Measurements from ENCODE around the gene STK35.

STK35 gene

GRCh38 chr20:2156666-2157624, 55.3 kb downstream of the STK35 start:
- TF ChIP-seq CTCF (IDR thresholded peaks at IDR 0.05; ENCODE audit: insufficient read depth, low read depth, low read length, missing control alignments): no peak
- H3K4me3 ChIP-seq (ENCODE audit: low read length): no peak overlapping the region
- peak; percentile 57 for DNase-seq (ENCODE audit: low read depth)

GRCh38 chr20:2162125-2162822, 60.6 kb downstream of the STK35 start:
- H3K4me3 ChIP-seq (ENCODE audit: low read length): no peak overlapping the region
- TF ChIP-seq CTCF (IDR thresholded peaks at IDR 0.05; ENCODE audit: insufficient read depth, low read depth, low read length, missing control alignments): no peak
- DNase-seq (ENCODE audit: low read depth): no peak

- no peak overlapping the region for H3K4me3 ChIP-seq (ENCODE audit: low read length)
- TF ChIP-seq CTCF (IDR thresholded peaks at IDR 0.05; ENCODE audit: insufficient read depth, low read depth, low read length, missing control alignments): no peak
- DNase-seq (ENCODE audit: low read depth): no peak
Observed at GRCh38 chr20:2162823-2163166, 61.2 kb downstream of the STK35 start.

GRCh38 chr20:2163312-2163711, 61.7 kb downstream of the STK35 start:
- no peak for TF ChIP-seq CTCF (IDR thresholded peaks at IDR 0.05; ENCODE audit: insufficient read depth, low read depth, low read length, missing control alignments)
- no peak for DNase-seq (ENCODE audit: low read depth)
- no peak overlapping the region for H3K4me3 ChIP-seq (ENCODE audit: low read length)

- no peak for TF ChIP-seq CTCF (IDR thresholded peaks at IDR 0.05; ENCODE audit: insufficient read depth, low read depth, low read length, missing control alignments)
- no peak for DNase-seq (ENCODE audit: low read depth)
- no peak overlapping the region for H3K4me3 ChIP-seq (ENCODE audit: low read length)
Observed at GRCh38 chr20:2163757-2164156, 62.1 kb downstream of the STK35 start.

- no peak for DNase-seq (ENCODE audit: low read depth)
- no peak for TF ChIP-seq CTCF (IDR thresholded peaks at IDR 0.05; ENCODE audit: insufficient read depth, low read depth, low read length, missing control alignments)
- H3K4me3 ChIP-seq (ENCODE audit: low read length): no peak overlapping the region
Observed at GRCh38 chr20:2164421-2164820, 62.8 kb downstream of the STK35 start.
